Liver (tissue), 9 donors: ENCODE data around the gene PDS5A. TPM values are rescaled to one million over a fixed set of nuclear protein-coding genes. Genes with fewer than 3 reads are reported as not detected.

Experiments
- DNase-seq: peaks from one replicate; pipeline ENCODE4 v3.0.0-alpha.2; 2017; ENCODE audit warnings: low spot score
- H3K27ac ChIP-seq, 2 donors: one replicate each; pipeline ENCODE4 v1.7.0; 2013; ENCODE audit warnings: inconsistent platforms in 2 of 2, low read length in 2 of 2, control low read depth in 1 of 2, low read depth in 1 of 2, mild to moderate bottlenecking in 1 of 2
- H3K27me3 ChIP-seq, 4 donors: one replicate each; pipeline versions ENCODE4 v1.6.1 to v1.7.0; 2013; ENCODE audit warnings: low read length in 3 of 4, inconsistent platforms in 1 of 4, mild to moderate bottlenecking in 1 of 4, moderate library complexity in 1 of 4; ENCODE audit not compliant: control insufficient read depth in 4 of 4, insufficient read depth in 4 of 4
- H3K36me3 ChIP-seq, 4 donors: one replicate each; pipeline versions ENCODE4 v1.6.1 to v1.7.0; 2013; ENCODE audit warnings: low read length in 3 of 4, mild to moderate bottlenecking in 3 of 4, low read depth in 1 of 4, moderate library complexity in 1 of 4; ENCODE audit not compliant: control insufficient read depth in 4 of 4, insufficient read depth in 3 of 4
- H3K4me1 ChIP-seq, 4 donors: one replicate each; pipeline versions ENCODE4 v1.6.1 to v1.7.0; 2013; ENCODE audit warnings: low read length in 3 of 4, mild to moderate bottlenecking in 3 of 4, moderate library complexity in 1 of 4; ENCODE audit not compliant: control insufficient read depth in 4 of 4, insufficient read depth in 4 of 4
- H3K4me3 ChIP-seq, 3 donors: one replicate each; pipeline versions ENCODE4 v1.6.1 to v1.7.0; 2013; ENCODE audit warnings: low read length in 3 of 3, control low read depth in 1 of 3, low read depth in 1 of 3, mild to moderate bottlenecking in 1 of 3
- H3K9ac ChIP-seq, 2 donors: one replicate each; pipeline ENCODE4 v1.7.0; 2013; ENCODE audit warnings: low read length in 2 of 2, mild to moderate bottlenecking in 2 of 2, moderate library complexity in 2 of 2, control low read depth in 1 of 2, low read depth in 1 of 2
- H3K9me3 ChIP-seq, 4 donors: one replicate each; pipeline versions ENCODE4 v1.6.1 to v1.7.0; 2013; ENCODE audit warnings: low read length in 3 of 4; ENCODE audit not compliant: control insufficient read depth in 4 of 4
- ATF3 ChIP-seq: IDR thresholded peaks from 2 replicates; pipeline ENCODE4 v1.6.1; 2016; ENCODE audit warnings: antibody characterized with exemption
- EGR1 ChIP-seq, 2 donors: IDR thresholded peaks; 2 replicates each; pipeline ENCODE4 v1.6.1; 2016 to 2018; ENCODE audit warnings: antibody characterized with exemption in 2 of 2, low read depth in 2 of 2
- FOXA1 ChIP-seq: IDR thresholded peaks from 2 replicates; pipeline ENCODE4 v1.6.1; 2016; ENCODE audit warnings: antibody characterized with exemption
- FOXA2 ChIP-seq: IDR thresholded peaks from 2 replicates; pipeline ENCODE4 v1.6.1; 2016; ENCODE audit warnings: antibody characterized with exemption
- GABPA ChIP-seq, 2 donors: IDR thresholded peaks in 1 of 2; conservative IDR thresholded peaks in 1 of 2; 2 replicates each; pipeline ENCODE4 v1.6.1; 2016; ENCODE audit warnings: antibody characterized with exemption in 2 of 2, mild to moderate bottlenecking in 1 of 2, moderate library complexity in 1 of 2
- HNF4A ChIP-seq, 2 donors: conservative IDR thresholded peaks; 2 replicates each; pipeline ENCODE4 v1.6.1; 2016; ENCODE audit warnings: antibody characterized with exemption in 2 of 2, mild to moderate bottlenecking in 2 of 2
- HNF4G ChIP-seq: IDR thresholded peaks from 2 replicates; pipeline ENCODE4 v1.6.1; 2016; ENCODE audit warnings: antibody characterized with exemption
- JUND ChIP-seq, 2 donors: IDR thresholded peaks; 2 replicates each; pipeline ENCODE4 v1.6.1; 2016; ENCODE audit warnings: antibody characterized with exemption in 2 of 2
- NR2F2 ChIP-seq: IDR thresholded peaks from 2 replicates; pipeline ENCODE4 v1.6.1; 2016; ENCODE audit warnings: antibody characterized with exemption
- RAD21 ChIP-seq, 2 donors: IDR thresholded peaks; 2 replicates each; pipeline ENCODE4 v1.6.1; 2016; ENCODE audit warnings: antibody characterized with exemption in 2 of 2, mild to moderate bottlenecking in 2 of 2
- REST ChIP-seq: IDR thresholded peaks from 2 replicates; pipeline ENCODE4 v1.6.1; 2016; ENCODE audit warnings: antibody characterized with exemption, mild to moderate bottlenecking
- RXRA ChIP-seq, 2 donors: IDR thresholded peaks; 2 replicates each; pipeline ENCODE4 v1.6.1; 2017 to 2018; ENCODE audit warnings: antibody characterized with exemption in 2 of 2, mild to moderate bottlenecking in 1 of 2
- SP1 ChIP-seq: IDR thresholded peaks from 2 replicates; pipeline ENCODE4 v1.6.1; 2018; ENCODE audit warnings: antibody characterized with exemption, mild to moderate bottlenecking
- TAF1 ChIP-seq: conservative IDR thresholded peaks from 2 replicates; pipeline ENCODE4 v1.6.1; 2016; ENCODE audit warnings: antibody characterized with exemption, mild to moderate bottlenecking
- YY1 ChIP-seq: IDR thresholded peaks from 2 replicates; pipeline ENCODE4 v1.6.1; 2016; ENCODE audit warnings: antibody characterized with exemption, mild to moderate bottlenecking
- ZBTB33 ChIP-seq: IDR thresholded peaks from 2 replicates; pipeline ENCODE4 v1.6.1; 2016; ENCODE audit warnings: antibody characterized with exemption
- WGBS: extraction: QIAGEN DNeasy Blood & Tissue Kit; methylation state at CpG from one replicate; pipeline ENCODE4 v1.1.7; 2013; 5-methylcytosine and 5-hydroxymethylcytosine counted together
- polyA plus RNA-seq, 2 donors: library from polyadenylated mRNA; stranded (reverse) in 1 of 2; unstranded in 1 of 2; fragments of 200-250 nt in 1 of 2; fragments of >200 nt in 1 of 2; fragmentation: Nextera tagmentation in 1 of 2; extraction: Ambion mirVana in 1 of 2; gene quantifications; one replicate each; pipeline versions ENCODE4 v1.2.1 to v1.2.3, GENCODE V29; 2013 to 2015
- total RNA-seq, 2 donors: library from RNA; depleted of rRNA; stranded (reverse); fragments of >200 nt; gene quantifications; one replicate each; pipeline ENCODE4 v1.2.3, GENCODE V29; 2014
- TF ChIP-seq, protein P1 (sequence below): IDR thresholded peaks from 2 replicates; pipeline ENCODE4 v1.6.1; 2016; ENCODE audit warnings: antibody characterized with exemption
- donor health status: healthy.
- donor health status: healthy.
- donor health status: healthy.
- donor health status: healthy.
- donor health status: healthy.

PDS5A gene
- total and polyA plus RNA-seq, 4 donors, result 10.6 to 59.6 (median 25.9) TPM

- DNase-seq, result no peak
- Histone ChIP-seq H3K9ac (no peak overlapping the region), H3K4me3 (no peak overlapping the region), H3K27me3 (no peaks in the 10 kb centered on the region), H3K4me1 (peaks cover 0 to 9% (median 2%) of the 10 kb centered on the region in 4 donors), H3K27ac (no peak overlapping the region), H3K9me3 (no peaks in the 10 kb centered on the region), H3K36me3 (peaks cover 0 to 2% (median 0%) of the 10 kb centered on the region in 4 donors)
- TF ChIP-seq EGR1 (IDR thresholded peaks at IDR 0.05; ENCODE audit: low read depth in 2 of 2) (no peak), YY1 (no peak), SP1 (no peak), HNF4A (conservative IDR thresholded peaks at IDR 0.05) (no peak), RXRA (IDR thresholded peaks at IDR 0.05) (no peak), GABPA (IDR thresholded peaks at IDR 0.05 in 1 of 2, conservative IDR thresholded peaks at IDR 0.05 in 1 of 2) (no peak), TAF1 (no peak), FOXA1 (no peak), REST (no peak), FOXA2 (no peak), ZBTB33 (no peak), NR2F2 (no peak), RAD21 (IDR thresholded peaks at IDR 0.05) (no peak), HNF4G (no peak), ATF3 (no peak)
- TF ChIP-seq, protein P1, sequence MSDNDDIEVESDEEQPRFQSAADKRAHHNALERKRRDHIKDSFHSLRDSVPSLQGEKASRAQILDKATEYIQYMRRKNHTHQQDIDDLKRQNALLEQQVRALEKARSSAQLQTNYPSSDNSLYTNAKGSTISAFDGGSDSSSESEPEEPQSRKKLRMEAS, result no peak
Measured at GRCh38 chr4:39950861-39951481, 26.7 kb downstream of the PDS5A start.

- H3K4me1 ChIP-seq, result peaks cover 0 to 6% (median 2%) of the 10 kb centered on the region in 4 donors
- WGBS, result 96% methylated on average over 2 of the region's 2 CpGs
- H3K36me3 ChIP-seq, result peaks cover 0 to 2% (median 0%) of the 10 kb centered on the region in 4 donors
- no peak overlapping the region for H3K27ac ChIP-seq
- no peaks in the 10 kb centered on the region for H3K27me3 ChIP-seq
- H3K9me3 ChIP-seq, result no peaks in the 10 kb centered on the region
- TF ChIP-seq EGR1 (IDR thresholded peaks at IDR 0.05; ENCODE audit: low read depth in 2 of 2) (no peak), HNF4G (no peak), ATF3 (no peak), JUND (IDR thresholded peaks at IDR 0.05) (no peak), YY1 (no peak), RAD21 (IDR thresholded peaks at IDR 0.05) (no peak), NR2F2 (no peak), FOXA1 (no peak), REST (no peak), GABPA (IDR thresholded peaks at IDR 0.05 in 1 of 2, conservative IDR thresholded peaks at IDR 0.05 in 1 of 2) (no peak), ZBTB33 (no peak), SP1 (no peak)
- DNase-seq, result no peak
- no peak overlapping the region for H3K9ac ChIP-seq
- no peak overlapping the region for H3K4me3 ChIP-seq
Measured at GRCh38 chr4:39947963-39948362, 29.7 kb downstream of the PDS5A start.
